ENCODE data around the gene FBL.
A peak's percentile ranks its signal among the peaks of the same experiment; 100 is the strongest.
"Not testable (repeated sequence)": the region's sequence is repeated elsewhere in the genome, so short reads cannot be mapped to it uniquely, and the experiment has no call there.

The FBL gene

DNA sequence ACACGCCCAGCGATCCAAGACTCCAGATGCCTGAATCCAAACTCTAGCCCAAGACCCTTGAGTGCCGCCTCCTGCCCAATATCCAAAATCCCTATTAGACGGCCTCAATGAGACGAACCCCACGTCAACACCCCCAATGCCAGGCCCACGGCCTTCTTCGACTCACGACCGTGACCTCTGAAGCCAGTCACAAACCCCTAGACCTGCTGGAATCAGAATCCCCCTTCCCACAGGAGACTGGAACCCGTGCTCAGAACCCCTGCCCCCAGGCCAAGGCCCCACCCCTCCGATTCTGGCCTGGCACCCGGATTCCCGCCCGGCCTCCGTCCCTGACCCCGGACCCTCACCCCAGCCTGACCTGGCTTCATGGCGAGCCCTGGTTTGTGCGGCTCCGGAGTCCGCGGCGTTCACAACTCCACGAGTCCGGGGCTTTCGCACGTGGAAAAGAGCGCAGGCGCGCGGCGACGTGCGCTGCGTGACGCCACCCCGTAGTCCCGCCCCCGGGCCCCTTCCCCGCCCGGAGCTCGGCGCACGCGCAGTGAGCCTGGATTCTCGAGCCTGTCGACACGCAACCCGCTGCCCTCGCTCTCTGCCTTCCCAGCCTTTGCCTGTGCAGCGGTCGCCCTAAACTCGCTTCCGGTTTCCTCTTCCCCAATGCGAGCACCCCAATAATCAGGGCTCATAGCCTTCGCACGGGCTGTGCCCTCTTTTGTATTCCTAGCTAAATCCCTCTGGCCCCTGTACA is at the start of gene FBL:
Gene FBL, minus strand, starts transcription at position 447 of the 745 bp plus-strand sequence. Its CDS starts 79 bp downstream, at position 368.
- DNase-seq: peak; percentile 99

GRCh38 chr19:39895096-39895495 is 48.9 kb upstream of the FBL start:
- not testable (repeated sequence) for DNase-seq

DNA sequence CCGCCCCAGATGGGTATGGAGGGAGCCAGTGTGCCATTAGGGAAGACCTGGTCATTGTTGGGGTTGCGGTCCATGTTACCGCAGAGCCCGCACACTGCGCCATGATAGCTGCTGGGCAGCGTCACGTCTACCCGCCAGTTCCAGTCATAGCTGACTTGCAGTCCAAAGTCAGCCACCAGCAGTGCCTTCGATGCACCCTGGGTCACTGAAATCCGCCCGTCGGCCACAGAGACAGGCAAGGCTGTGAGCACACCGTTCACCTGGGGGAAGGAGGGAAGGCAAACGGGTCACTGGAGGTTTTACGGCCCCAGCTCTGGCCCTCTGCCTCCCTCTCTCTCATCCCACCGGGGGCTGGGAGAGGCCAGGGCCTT is 48.0 kb upstream of the FBL start:
- not testable (repeated sequence) for DNase-seq

GRCh38 chr19:39893366-39894235 is 47.4 kb upstream of the FBL start:
- DNase-seq: peak; percentile 46

- not testable (repeated sequence) for DNase-seq
These were observed 46.3 kb upstream of the FBL start for GRCh38 chr19:39892506-39892902.

DNA sequence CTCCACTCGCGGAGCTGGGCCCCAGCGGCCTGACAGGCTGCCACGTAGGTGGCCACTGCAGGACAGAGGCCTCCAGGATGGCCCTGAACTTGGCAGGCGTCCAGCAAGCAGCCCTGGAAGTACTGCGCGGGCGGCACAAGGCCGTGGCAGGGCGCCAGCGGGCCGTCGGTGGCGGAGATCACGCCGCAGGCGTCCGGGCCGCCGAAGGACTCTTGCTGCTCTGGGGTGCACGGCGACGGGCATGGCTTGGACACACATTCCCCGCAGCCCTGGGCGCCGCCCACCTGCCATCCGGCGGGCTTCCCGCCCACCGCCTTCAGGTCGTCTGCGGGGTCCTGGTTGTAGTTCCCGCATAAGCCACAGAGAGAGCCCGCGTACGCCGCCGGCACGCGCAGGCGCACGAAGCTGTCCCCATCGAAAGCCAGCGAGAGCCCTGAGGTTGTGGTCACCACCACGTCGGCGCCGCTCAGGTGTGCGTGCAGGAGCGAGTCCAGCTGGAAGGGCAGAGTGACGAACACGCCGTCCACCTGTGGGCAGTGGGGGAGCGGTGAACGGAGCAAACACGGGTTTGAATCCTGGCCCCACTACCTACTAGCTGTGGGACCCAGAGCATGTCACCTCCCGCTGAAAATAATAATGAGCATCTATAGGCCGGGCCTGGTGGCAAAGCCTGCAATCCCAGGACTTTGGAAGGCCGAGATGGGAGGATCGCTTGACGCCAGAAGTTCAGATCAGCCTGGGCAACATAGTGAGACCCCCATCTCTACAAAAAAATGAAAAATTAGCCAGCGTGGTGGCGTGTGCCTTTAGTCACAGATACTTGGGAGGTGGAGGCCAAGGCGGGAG is 45.7 kb upstream of the FBL start:
- DNase-seq: not testable (repeated sequence)

- DNase-seq: no peak
These were observed 44.8 kb upstream of the FBL start for GRCh38 chr19:39890755-39891551.

GRCh38 chr19:39889872-39890754 is 43.9 kb upstream of the FBL start:
- not testable (repeated sequence) for DNase-seq

GRCh38 chr19:39887456-39887951 is 41.3 kb upstream of the FBL start:
- not testable (repeated sequence) for DNase-seq

DNA sequence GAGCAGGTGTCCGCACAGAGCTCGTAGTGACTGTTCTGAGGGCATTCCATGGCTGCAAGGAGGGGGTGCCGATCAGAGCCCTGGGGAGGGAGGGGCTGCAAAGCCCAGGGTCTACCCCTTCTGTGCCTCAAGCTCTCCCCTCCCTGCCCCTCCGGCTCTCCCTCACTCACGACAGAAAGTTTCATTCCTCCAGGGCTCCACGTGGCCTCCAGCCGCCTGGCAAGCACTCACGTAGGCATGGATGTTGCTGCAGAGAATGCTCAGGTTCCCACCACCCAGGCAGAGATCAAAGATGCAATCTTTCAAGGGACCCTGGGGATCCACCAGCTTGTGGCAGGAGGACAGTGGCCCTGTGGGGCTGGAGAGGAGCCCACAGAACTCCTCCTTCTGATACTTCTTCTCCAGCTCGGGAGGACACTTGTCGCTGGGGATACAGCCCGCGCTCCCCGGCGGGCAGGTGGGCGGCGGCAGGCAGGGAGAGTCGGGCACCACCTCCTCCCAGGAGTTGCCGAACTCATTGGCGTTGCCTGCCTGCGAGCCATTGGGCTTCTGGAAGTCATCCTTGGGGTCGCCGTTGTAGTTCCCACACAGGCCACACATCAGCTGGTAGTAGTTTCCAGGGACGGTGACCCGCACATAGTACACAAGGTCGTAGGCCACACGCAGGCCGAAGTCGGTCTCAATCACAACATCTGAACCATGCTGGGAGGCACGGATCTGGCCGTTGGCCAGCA is 39.8 kb upstream of the FBL start:
- not testable (repeated sequence) for DNase-seq

- DNase-seq: not testable (repeated sequence)
These were observed 38.5 kb upstream of the FBL start for GRCh38 chr19:39884721-39885120.

- not testable (repeated sequence) for DNase-seq
These were observed 36.5 kb upstream of the FBL start for GRCh38 chr19:39882645-39883044.

DNA sequence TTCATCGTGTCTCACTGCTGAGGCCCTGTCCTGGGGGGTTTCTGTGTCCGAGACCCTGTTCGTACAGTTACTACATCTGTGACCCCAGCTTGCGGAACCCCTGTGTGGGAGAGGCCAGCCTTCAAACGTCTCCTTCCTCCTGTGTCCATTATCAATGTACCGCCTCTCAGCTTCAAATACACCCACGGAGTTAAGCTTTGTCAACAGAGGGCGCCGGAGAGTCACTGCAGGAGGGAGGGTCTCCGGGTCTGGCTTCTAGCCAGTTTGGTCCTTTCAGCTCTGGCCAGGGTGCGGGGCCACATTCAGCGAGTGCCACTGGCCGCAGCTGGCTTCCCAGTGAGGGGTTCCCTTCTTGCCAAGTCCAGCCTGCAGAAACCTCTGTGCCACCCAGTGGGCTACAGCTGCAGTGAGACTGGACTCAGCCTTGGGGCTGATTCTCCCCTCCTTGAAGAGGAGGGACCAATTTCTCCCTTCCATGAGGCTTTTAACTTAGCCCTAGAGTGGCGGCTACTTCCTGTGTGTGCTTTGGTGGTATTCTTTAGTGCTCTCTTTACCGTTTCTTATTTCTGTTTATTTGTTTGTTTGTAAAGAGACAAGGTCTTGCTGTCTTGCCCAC is 35.4 kb upstream of the FBL start:
- peak; percentile 68 for DNase-seq

DNA sequence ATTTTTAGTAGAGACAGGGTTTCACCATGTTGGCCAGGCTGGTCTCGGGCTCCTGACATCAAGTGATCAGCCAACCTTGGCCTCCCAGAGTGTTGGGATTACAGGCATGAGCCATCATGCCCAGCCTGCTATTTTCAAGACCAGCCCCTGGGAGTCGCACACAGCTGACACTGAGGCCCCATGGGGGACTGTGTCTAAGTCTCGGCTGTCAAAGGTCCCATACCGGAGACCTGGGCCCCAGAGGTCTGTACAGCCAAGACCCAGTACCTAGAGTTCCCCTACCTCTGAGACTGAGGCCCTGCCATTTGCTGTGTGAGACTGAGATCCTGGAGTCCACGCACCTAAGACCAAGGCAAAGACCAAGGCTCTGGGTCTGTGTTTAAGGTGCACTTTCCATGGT is 34.1 kb upstream of the FBL start:
- DNase-seq: not testable (repeated sequence)

GRCh38 chr19:39879796-39880195 is 33.6 kb upstream of the FBL start:
- DNase-seq: not testable (repeated sequence)

DNA sequence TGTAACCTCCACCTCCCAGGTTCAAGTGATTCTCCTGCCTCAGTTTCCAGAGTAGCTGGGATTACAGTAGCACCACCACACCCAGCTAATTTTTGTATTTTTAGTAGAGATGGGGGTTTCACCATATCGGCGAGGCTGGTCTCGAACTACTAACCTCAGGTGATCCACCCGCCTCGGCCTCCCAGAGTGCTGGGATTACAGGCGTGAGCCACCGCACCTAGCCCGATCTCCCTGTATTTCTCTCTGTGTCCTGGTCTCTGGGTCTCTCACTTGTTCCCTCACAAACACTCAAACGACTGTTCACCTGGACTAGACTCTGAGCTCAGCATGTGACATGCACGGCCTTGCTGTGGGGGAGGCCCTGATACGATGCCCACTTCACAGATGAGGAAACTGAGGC is 32.7 kb upstream of the FBL start:
- not testable (repeated sequence) for DNase-seq

DNA sequence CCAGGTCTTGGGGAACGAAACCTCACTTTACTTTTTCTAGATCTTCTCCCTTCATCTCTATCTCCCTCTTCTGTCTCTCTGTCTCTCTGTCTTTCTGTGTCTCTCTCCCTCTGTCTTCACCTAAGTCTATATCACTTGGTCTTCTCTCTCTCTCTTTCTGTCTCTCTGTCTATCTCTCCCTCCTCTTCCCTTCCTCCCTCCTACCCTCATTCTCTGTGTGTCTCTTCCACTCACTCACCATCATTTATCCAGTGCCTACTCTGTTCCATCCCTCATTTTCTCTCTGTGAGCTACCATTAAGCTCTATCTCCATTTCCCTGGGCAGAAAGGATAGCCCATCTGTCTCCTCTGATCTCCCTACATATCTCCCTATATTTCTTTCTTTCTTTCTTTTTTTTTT is 32.2 kb upstream of the FBL start:
- no peak for DNase-seq

GRCh38 chr19:39877982-39878381 is 31.8 kb upstream of the FBL start:
- DNase-seq: not testable (repeated sequence)

DNA sequence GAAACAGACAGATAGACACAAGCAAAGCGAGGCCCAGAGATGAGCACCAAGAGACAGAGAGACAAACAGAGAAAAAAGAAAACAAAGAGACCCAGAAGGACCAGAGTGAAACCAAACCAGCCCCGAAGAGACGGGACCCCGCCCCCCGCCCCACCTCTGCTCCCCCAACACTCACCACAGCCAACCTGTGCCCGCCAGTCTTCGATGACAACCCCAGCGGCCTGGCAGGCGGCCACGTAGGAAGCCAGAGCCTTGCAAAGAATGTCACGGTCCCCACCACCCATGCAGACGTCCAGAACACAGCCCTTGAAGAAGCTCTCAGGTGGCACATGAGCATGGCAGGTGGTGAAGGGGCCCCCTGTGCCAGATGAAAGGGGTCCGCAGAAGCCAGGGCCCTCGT is 31.3 kb upstream of the FBL start:
- not testable (repeated sequence) for DNase-seq

DNA sequence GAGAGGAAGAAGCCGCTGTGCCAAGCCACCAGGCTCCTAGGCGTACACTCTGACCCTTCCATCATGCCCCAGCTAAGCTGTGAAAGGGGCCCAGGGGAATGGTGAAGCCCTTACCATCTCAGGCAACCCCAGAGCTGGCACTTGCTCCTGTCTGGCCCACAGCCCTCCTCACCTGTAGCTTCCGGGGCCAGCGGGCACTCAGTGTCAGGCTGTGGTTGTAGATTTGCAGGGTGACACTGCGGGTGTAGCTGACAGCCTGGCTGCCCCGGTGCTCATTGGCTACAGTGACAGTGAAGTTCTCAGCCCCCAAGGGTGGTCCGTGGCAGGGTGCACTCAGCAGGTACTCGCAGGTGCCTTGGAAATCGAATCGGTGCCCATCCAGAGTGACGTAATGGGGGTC is 30.3 kb upstream of the FBL start:
- not testable (repeated sequence) for DNase-seq

Measured in stimulated activated CD8-positive, alpha-beta memory T cell treated with anti-CD3 and anti-CD28 coated beads, Interleukin-4, amount 100 ng/mL, for 48 hours (primary cell).